GM12878 (cell line): ENCODE results near the gene SBF2. TPM values are rescaled to one million over a fixed set of nuclear protein-coding genes. Genes with fewer than 3 reads are reported as not detected.
A peak's percentile ranks its signal among the peaks of the same experiment; 100 is the strongest.

Experiments
- BCL11A ChIP-seq: IDR thresholded peaks from 2 replicates; pipeline ENCODE4 v1.6.1; 2011; ENCODE audit warnings: low read depth, low read length
- BCLAF1 ChIP-seq: fragments of 450-650 bp; IDR thresholded peaks from 2 replicates; pipeline ENCODE4 v1.6.1; 2017; ENCODE audit warnings: antibody characterized with exemption, mild to moderate bottlenecking, moderate library complexity
- CBX5 ChIP-seq: sonication (generic); IDR thresholded peaks from 2 replicates; pipeline ENCODE4 v1.6.1; 2016; ENCODE audit warnings: low read depth, moderate library complexity, mild to moderate bottlenecking, inconsistent platforms
- CHD4 ChIP-seq: fragments of 200-600 bp; sonication (generic); IDR thresholded peaks from 2 replicates; pipeline ENCODE4 v1.6.1; 2016; ENCODE audit warnings: mild to moderate bottlenecking
- EP300 ChIP-seq, 2 experiments: fragments of 150-350 bp in 1 of 2; IDR thresholded peaks; 2 replicates each; pipeline ENCODE4 v1.6.1; 2011 to 2012; ENCODE audit warnings: low read depth in 2 of 2, low read length in 2 of 2, borderline replicate concordance in 1 of 2, improper control_type of control experiment in 1 of 2, inconsistent platforms in 1 of 2; ENCODE audit not compliant: control insufficient read depth in 1 of 2
- HCFC1 ChIP-seq: fragments of 150-350 bp; IDR thresholded peaks from 2 replicates; pipeline ENCODE4 v1.6.1; 2014; ENCODE audit warnings: low read length
- HDGF ChIP-seq: fragments of 450-650 bp; IDR thresholded peaks from 2 replicates; pipeline ENCODE4 v1.6.1; 2016; ENCODE audit warnings: antibody characterized with exemption
- IRF3 ChIP-seq: fragments of 450-650 bp; IDR thresholded peaks from 2 replicates; pipeline ENCODE4 v1.6.1; 2014; ENCODE audit warnings: mild to moderate bottlenecking
- POU2F2 ChIP-seq: IDR thresholded peaks from 3 replicates; pipeline ENCODE4 v1.6.1; 2011; ENCODE audit warnings: low read depth, mild to moderate bottlenecking, low read length, borderline replicate concordance
- RELA ChIP-seq: fragments of 450-650 bp; IDR thresholded peaks from 2 replicates; pipeline ENCODE4 v1.8.0; 2014; ENCODE audit warnings: borderline replicate concordance; ENCODE audit not compliant: partially characterized antibody
- STAT3 ChIP-seq: IDR thresholded peaks from 2 replicates; pipeline ENCODE4 v1.6.1; 2011; ENCODE audit warnings: low read depth, low read length, improper control_type of control experiment
- ZNF207 ChIP-seq: fragments of 450-650 bp; IDR thresholded peaks from 2 replicates; pipeline ENCODE4 v1.6.1; 2014; ENCODE audit warnings: antibody characterized with exemption, mild to moderate bottlenecking, borderline replicate concordance
- ZNF24 ChIP-seq: fragments of 450-650 bp; IDR thresholded peaks from 2 replicates; pipeline ENCODE4 v1.6.1; 2017; ENCODE audit warnings: antibody characterized with exemption, mild to moderate bottlenecking
- polyA plus RNA-seq, 11 experiments: library from polyadenylated mRNA; depleted of rRNA in 4 of 11; unstranded in 6 of 11; stranded (reverse) in 5 of 11; fragments of >200 nt; fragmentation: Nextera tagmentation in 4 of 11; fragmentation: Illumina TruSeq in 1 of 11; extraction: Ambion mirVana in 4 of 11; extraction: Trizol in 1 of 11; gene quantifications; 1 replicate in 1 of 11; 2 replicates in 10 of 11; pipeline versions ENCODE4 v1.2.1 to v1.2.3, GENCODE V29; 2011 to 2016; ENCODE audit warnings: inconsistent platforms in 2 of 11, missing spikeins in 2 of 11, low read depth in 1 of 11
- total RNA-seq, 4 experiments: library from RNA; depleted of rRNA in 3 of 4; stranded (reverse); fragments of >200 nt in 3 of 4; fragmentation: Illumina TruSeq in 1 of 4; extraction: Trizol in 1 of 4; gene quantifications; 2 replicates each; pipeline versions ENCODE4 v1.2.1 to v1.2.3, GENCODE V29; 2013 to 2021

Gene SBF2
- total and polyA plus RNA-seq, 10 of the 15 experiments (the other 5 are each of a cell fraction or from before 2014, with no cell fraction given), result 0.24 to 2.3 (median 1.1) TPM

GRCh38 chr11:9748361-9748970 is 545.6 kb downstream of the SBF2 start (continued):
- TF ChIP-seq BCLAF1 (no peak), ZNF207 (no peak), STAT3 (no peak), ZNF24 (no peak), BCL11A (no peak), RELA (peak; percentile 23), CHD4 (no peak), HDGF (0 out of 2 replicates have a peak, but pooled peaks have one; percentile 21), HCFC1 (0 out of 2 replicates have a peak, but pooled peaks have one; percentile 22), CBX5 (0 out of 2 replicates have a peak, but pooled peaks have one; percentile 63), EP300 (IDR thresholded peaks at IDR 0.05; ENCODE audit: borderline replicate concordance in 1 of 2, control insufficient read depth in 1 of 2, low read depth in 2 of 2, low read length in 2 of 2) (no peak; a peak in 1 of 4 replicates), IRF3 (no peak), POU2F2 (peak; percentile 74; the same call in 1 of the 3 replicates)
